Stimulated activated CD4-positive, alpha-beta T cell treated with anti-CD3 and anti-CD28 coated beads, Interleukin-15, amount 100 ng/mL, for 48 hours (primary cell): Measurements from ENCODE around the gene SHISA7.

Experiments used
- DNase-seq, 2 donors: peaks; one replicate each; pipeline ENCODE4 v3.0.0-alpha.2; 2020; ENCODE audit warnings: low read depth in 2 of 2

Gene SHISA7

DNA sequence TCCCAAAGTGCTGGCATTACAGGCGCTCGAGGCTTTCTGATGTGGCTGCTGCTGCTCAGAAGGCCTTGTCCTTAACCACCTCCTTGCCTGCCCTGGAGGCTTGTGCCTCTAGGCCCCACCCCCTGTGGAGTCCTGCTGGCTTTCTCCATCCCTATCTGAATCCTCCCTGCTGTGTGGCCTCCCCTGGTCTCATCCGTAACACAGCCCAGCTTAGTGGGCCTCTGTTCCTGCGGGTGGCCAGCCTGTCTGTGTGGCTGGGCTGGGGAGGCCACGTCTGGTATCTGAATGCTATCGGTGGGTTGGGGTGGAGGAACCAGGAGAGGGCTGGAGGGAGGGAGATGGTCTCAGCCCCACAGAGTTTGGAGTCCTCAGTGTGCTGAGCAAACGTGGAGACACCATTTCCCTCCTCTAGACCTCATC is 52.6 kb downstream of the SHISA7 start:
- no peak for DNase-seq

DNA sequence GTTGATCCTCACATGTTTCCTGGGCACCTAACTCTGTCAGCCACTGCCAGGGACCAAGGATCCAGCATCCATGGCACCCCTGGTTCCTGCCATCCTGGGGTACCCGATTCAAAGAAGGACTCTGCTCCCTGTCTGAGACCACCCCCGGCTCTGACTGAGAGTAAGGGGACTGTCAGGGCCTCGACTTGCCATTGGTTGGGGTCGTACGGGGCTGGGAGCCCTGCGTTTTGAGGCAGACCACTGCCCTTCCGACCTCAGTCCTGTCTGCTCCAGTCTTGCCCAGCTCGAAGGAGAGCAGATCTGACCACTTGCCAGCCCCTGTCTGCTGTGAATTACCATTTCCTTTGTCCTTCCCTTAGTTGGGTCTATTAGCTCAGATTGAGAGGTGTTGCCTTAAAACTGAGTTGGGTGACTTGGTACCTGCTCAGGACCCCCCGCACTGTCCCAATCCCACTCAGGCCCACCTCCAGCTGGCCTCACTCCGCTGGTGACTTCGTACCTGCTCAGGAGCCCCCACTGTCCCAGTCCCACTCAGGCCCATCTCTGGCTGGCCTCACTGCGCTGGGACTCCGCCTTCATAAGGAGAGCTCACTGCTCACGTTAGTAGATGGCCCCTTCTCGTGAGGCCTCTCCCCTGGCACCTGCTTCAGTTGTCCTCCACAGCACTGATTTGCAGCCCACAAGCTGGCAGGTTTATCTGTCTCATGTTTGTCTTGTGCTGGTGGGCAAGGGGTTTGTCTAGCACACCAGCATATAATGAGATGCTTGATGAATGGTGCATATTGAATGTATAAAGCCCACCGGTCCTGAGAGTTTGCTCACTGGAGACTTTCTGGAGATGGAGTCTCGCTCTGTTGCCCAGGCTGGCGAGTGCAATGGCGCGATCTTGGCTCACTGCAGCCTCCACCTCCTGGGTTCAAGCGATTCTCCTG is 53.4 kb downstream of the SHISA7 start:
- no peak for DNase-seq

DNA sequence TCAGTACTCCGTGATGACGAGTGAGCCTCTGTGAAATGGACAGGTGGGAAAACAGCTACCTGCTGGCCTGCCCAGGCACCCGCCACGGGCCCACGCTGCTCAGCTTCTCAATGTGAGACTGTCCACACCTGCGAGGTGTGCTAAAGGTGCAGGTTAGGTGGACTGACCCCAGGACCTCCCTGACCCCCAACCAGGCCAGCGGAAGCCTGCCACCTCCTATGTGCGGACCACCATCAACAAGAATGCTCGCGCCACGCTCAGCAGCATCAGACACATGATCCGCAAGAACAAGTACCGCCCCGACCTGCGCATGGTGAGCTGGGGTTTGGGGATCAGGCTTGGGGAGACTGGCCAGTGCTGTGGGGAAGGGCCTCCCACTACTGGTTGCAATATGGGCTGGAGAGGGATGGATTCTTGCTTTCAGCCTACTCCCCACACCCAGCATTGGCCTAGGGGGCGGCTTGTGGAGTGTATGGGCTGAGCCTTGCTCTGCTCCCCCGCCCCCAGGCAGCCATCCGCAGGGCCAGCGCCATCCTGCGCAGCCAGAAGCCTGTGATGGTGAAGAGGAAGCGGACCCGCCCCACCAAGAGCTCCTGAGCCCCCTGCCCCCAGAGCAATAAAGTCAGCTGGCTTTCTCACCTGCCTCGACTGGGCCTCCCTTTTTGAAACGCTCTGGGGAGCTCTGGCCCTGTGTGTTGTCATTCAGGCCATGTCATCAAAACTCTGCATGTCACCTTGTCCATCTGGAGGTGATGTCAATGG is 55.2 kb downstream of the SHISA7 start:
- no peak for DNase-seq

DNA sequence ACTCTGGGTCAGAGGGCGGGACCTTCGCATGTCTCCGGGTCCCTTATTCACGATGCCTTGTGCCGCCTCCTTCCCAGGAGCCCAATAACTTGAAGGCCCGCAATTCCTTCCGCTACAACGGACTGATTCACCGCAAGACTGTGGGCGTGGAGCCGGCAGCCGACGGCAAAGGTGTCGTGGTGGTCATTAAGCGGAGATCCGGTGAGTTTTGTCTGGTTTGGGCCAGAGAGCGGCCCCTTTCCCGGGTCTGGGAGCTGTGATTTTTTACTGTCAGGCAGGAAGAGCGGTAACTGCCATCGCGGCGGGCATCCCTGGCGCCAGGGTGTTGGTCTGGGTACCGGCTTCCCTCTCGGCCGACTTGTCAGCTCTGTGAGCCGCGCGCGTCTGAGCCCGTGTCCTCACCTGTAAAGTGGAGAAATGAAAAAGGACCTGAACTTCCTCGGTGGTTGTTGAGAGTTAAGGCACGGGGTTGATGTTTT is 56.6 kb downstream of the SHISA7 start:
- DNase-seq, result no peak

DNA sequence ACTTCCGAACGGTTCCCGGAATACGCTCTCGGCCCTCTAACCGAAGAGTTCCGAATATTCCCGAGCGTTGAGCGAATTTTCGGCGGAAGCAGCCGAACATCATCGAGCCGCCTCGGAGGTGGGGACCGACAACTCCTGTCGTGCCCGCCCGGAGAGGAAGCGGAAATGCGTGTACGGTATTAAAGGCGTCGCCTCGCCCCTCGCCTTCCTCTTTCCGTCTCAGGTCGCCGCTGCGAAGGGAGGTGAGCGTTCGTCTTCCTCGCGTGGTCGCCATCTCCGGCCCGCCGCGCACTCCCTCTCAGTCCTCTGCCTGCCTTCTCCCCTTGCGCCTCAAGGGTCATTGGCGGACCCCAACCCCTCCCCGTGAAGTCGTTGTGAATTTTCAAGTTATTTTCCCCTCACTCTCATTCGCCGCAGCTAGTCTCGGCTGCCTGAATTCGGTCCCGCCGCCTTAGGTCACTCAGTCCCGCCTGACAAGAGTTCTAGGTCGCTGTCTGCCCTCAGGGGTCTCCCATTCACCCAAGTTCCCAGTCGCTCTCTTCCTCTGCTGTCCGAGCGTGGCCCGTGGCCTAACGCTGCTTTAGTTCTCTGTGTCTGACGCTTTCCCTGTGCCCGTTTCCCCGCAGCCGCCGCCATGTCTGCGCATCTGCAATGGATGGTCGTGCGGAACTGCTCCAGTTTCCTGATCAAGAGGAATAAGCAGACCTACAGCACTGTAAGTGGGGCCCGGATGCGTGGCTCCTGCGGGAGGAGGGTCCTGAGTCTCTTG is 57.2 kb downstream of the SHISA7 start, which contains the start of gene RPL28:
Gene RPL28, plus strand, starts transcription at position 209 of the 769 bp plus-strand sequence. Its CDS starts 426 bp downstream, at position 635.
- peak; percentile 96 to 97 for DNase-seq

DNA sequence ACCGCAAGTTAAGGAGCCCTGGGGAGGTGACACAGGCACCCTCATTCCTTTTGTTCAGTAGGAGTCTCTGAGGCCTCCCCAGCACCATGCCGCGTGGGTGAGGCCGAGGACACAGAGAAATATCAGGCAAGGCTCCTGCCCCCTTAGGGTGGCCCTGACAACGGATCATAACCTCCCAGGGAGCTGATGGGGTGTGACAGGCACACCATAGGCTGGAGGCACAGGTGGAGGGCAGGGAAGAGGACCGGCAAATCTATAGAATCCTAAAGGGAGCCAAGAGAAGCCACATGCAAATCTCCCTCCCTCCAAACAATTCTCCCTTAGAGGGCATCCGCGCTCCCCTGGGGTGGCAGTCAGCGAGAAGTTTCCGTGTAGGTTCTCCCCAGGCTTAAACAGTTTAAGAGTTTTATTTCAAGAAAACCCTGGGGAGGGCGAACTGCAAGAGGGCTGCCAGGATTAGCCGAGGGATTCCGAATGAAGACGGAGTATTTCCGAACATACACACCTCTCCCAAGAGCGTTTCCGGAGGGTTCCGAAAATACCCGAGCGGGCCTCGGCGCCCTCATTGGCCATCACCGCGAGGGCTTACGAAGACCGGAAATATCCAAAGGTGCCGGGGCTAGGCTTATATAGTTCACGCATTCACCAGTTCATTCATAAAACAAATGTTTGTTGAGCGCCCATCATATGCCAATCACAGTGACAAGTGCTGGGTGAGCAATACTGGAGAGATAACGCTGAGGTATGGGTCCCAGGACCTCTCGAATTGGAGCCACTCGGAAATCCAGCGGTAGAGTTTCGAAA is 58.0 kb downstream of the SHISA7 start:
- DNase-seq, result peak; percentile 89 to 97

DNA sequence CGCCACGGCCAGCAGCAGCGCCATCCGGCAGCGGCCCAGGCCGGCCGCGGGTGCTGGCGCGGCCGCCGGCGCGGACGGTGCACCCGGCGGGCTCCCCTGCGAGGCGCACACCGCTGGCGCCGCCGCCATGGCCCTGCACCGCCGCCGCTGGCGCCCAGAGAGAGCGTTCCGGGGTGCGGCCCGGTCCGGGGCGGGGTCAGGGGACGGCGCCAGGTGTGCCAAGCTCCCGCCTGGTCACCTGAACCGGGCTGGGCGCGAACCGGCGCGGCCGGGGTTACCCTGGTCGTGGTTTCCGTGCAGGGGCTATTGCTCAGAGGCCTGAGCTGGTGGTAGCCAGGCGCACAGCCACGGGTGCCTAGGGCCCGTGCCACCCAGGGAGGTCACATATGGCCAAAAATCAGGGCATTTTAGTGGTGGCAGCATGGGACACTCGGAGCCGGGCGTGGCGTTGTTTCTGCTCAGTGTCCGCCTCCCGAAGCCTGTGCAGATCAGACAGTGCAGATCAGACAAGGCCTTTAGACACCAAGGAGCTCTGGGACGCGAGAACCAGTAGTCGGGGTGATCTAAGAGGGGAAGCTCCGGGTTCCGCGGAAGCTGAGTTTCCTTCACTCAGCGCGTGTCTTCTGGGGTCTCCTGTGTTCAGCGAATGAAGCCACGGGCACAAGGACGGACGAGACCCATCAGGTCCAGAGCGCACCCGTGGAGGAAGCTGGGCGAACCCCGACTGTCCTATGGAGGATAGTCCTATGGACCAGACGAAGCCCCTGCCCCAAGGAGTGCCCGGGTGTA is 58.8 kb downstream of the SHISA7 start, which contains the start of gene TMEM238:
Gene TMEM238, minus strand, starts transcription at position 162 of the 789 bp plus-strand sequence. Its CDS starts 33 bp downstream, at position 129.
- DNase-seq, result no peak

DNA sequence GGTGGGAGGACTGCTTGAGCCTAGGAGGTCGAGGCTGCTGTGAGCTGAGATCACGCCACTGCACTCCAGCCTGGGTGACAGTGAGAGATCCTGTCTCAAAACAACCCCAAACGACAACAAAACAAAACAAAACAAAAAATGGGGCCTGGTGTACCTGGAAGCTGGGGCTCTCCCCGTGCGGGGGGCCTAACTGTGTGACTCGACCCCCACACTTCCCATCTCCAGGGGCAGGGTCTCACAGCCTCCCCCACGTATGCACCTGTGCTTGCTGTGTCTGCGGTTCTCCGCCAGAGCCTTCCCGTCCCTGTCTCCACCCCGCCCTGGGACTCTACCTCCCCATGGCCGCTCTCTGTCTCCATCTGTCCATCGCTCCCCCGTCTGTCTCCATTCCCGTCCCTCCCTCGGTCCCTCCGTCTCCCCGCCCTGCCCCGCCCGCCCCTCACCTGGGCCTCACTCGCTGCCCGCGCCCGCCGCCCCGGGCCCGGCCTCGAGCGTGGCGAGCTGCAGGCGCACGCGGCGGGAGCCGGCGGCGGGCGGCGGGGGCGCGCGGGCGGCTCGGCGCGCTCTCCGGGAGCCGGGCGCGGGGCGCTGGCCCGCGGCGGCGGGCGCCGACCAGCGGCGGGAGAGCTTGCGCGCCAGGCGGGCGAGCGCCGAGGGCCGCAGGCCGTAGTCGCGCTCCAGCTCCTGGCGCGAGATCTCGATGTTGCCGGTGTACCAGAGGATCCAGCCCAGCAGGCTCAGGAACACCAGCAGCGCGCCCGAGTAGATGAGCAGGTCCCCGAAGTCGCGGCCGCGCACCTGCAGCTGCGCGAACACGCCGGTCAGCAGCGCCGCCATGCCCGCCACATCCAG is 59.6 kb downstream of the SHISA7 start:
- no peak for DNase-seq

DNA sequence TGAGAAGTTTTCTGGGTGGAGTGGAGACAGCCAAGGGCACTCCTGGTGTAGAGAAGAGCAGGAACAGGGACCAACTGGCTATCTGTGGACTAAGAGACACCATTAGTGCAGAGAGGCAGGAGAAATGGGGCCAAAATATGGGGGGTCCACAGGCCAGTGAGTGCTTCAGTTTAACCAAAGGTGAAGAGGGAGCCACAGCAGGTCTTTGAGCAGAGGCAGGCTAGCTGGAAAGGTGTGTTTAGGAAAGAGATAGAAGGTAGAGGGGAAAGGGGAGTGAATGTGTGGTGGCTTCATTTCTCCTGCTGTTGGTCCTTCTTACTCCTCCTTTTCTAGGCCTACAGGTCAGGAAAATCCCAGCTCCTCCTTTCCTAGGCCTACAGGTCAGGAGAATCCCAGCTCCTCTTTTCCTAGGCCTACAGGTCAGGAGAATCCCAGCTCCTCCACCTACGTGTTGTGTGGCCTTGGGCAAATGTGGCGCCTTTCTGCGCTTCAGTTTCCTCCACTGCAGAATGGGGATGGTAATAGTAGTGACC is 60.5 kb downstream of the SHISA7 start:
- no peak for DNase-seq

DNA sequence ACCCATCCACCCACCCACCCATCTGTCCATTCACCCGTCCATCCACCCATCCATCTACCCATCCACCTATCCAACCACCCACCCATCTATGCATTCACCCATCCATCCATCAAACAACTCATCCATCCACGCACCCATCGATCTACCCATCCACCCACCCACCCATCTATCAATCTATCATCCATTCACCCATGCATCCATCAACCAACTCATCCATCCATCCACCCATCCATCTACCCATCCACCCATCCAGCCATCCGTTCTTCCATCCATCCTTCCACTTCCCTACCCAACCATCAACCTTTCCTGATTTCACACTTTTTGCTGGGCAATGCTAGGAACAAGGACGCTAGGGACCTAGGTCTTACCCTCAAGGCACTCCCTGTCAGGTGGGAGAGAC is 61.1 kb downstream of the SHISA7 start:
- no peak for DNase-seq

DNA sequence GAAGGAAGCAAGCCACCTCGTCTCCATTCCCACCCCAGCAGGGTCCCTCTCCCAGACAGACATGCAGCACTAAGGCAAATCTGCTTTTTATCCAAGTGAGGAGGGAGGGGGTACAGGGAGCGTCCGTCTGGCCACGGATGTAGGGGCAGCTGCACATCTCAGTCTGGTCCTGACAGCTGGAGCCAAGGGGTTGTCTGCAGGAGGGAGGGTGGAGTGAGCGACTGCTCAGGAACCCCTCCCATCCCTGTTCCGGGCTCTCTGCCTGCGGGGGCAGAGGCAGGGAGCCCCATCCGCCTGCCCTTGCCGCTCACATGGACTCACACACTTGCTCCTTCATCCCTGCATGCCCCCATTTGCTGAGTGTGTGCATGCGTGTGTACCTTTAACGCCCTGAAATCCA is 63.9 kb downstream of the SHISA7 start:
- no peak for DNase-seq
